ENCODE results near the gene DTHD1. TPM values are rescaled to one million over a fixed set of nuclear protein-coding genes. Genes with fewer than 3 reads are reported as not detected.

DTHD1 gene
- polyA plus RNA-seq, 1 donor = not detected

DNA sequence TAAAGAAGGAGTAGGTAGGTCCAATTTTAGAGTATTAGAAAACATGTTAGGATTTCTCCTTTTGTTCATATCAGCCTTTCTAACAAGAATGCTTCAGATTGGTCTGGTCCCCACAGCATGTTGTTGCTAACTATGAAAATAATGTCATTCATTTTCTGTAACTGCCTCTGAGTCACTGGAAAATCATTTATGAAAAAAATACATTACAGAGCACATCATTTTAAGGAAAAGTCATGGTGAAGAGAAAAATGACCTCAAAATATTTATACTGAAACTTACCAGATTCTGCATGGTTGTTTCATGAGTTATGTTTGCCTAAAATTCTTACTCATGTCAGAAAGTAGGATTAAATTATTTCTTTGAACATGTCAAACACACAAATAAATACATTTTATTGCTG, 35.2 kb downstream of the DTHD1 start:
- DNase-seq = no peak

DNA sequence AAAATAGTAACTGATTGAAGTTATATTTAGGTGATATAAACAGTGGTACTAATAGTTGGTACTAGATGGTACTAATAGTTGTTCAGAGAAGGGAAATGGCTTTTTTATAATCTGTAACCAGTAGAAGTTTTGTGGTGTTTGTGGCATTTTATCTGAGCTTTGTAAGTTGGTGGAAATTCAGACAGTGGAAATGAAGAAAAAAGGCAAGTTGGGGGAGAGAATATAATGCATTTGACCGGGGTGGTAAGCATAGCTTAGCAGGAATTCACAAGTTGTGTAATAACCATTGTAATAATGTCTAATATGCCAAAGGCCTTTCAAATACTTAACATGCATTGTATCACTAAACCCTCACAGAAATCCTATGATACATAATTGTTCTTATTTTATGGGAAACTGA, 36.3 kb downstream of the DTHD1 start:
- no peak for DNase-seq

DNA sequence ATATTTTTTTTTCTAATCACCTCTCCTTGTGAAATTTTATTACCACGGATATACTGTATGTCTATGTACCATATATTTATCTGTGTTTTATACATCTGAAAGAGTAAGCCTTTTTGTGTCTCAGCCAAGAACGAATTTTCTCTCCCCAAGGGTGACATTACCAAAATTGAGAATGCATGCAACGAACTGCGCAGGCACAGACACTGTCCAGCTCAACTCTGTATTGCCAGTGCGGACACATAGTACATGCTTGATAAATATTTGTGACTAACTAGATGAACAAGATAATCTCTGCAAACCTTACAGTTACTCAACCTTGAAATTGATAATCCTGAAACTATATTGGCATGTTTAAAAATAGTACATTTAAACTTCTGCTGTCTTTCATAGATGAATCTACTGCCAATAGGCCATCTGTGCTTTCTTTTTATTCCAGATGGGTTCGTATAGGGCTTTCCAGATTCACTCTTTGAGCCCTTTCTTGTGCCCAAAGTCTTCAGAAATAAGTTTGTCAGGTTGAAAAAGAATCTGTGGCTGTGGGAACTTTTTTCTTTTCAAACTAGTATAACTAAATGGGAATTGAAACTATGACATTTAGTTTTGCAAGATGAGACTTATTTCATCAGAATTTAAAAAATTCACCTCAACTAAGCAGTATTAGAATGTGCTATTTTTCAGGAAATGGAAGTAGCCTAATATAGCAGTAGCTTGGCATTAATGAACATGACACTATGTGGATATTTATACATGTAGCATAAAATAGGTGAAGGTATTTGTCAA, 38.9 kb downstream of the DTHD1 start:
- DNase-seq = no peak

DNA sequence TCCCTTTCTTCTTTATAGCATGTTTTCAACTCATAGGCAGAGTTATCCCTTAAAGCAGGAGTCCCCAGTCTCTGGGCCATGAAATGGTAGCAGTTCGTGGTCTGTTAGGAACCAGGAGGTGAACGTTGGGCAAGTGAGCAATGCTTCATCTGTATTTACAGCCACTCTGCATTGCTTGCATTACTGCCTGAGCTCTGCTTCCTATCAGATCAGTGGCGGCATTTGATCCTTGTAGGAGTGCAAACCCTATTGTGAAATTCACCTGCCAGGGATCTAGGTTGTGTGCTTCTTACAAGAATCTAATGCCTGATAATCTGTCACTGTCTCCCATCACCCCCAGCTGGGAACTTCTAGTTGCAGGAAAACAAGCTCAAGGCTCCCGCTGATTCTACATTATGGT, 39.8 kb downstream of the DTHD1 start:
- no peak for DNase-seq

DNA sequence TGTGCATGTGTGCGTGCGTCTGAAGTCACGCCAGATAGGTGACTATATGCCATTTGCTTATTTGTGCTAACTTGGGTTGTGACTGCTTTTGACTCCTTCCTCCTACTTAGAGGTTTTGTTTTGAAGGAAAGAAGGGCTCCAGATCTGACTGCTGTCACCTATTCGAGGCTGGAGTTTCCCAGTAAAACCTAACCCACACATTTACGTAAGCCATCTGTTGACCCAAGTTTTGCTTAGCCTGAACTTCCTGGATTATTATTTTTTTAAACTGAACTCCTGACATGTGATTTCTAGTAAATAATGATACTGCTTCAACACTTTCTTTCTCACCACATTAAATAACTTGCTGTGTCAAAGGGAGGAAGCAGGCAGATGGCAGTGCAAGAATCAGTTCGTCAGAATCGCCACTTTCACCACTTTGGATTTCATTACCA, 41.5 kb downstream of the DTHD1 start:
- no peak for DNase-seq

DNA sequence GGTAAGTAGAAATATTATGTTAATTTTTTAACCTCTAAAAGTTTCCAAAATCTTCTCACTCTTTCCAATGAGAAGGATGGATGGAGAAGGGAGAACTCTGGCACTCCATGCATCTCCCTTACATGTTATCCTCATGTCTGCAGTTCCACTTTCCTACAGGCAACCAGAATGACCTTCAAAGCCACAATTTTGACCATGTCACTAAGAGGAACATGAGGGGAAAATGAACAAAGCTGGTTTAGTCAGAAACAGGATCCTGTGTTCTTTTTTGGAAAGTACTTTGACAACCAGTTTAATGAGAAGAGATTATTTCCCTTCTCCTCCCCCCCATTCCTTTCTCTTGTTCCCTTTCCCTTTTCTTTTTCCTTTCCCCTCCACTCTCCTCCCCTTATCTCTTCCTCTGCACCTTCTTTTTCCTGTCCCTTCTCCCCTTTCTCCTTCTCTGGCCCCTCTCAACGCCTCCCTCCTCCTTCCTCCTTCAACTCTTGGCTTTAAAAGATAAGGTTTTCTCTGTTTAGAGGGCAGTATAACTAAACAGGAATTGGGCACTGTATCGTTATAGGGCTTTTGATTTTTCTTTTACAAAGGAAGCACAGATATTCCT, 42.5 kb downstream of the DTHD1 start:
- DNase-seq = no peak

DNA sequence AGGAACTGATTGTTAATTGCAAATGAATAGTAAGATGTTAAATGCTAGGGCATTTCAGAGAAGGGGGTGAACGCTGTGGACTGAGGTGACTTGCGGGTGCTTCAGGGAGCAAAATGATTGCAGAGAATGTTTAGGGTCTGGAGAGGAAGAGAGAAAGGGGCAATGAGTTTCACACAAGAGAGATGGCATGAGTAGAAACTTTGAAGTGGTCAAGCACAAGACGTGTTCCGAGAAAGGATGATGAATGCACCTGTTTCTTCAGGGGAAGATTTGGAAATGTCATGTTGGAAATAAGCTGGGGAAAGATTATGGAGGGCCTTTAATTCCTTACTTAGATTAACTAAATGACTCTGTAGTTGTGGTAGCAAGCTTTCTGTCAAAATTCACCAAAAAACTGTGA, 43.4 kb downstream of the DTHD1 start:
- DNase-seq = no peak

DNA sequence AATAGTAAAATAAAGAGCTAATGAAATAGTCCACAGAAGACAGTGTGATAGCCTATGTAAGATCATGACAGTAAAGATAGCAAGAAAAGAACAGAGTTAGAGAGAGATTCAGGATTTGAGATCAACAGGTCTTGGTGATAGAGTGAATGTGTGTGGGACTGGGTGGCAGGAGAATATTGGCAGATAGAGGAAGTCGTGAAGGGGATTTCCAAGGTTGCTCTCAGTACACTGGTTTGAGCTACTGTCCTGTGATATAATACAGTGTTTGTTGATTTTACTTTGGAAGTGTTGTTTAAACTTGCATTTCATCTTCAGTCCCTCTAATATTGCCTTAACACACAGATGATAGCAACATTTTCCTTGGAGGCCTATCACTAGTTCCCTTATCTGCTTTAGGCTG, 44.1 kb downstream of the DTHD1 start:
- no peak for DNase-seq

DNA sequence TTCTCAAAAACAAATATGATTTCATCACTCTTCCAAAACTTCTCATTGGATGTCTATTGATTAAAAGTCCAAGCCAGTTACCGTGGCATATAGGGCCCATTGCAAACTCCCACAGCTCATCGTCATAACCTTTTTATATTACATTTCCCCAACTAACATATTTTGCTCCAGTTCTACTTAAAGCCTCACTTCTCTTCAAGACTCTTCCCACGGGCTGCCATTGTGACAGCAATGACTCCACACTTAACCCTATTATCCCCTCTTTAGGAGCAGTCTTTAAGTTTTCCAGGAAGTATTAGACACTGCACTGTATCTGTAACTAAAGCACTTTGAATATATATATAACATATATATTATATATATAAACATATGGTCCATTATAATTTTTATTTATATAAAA, 44.5 kb downstream of the DTHD1 start:
- DNase-seq = no peak

DNA sequence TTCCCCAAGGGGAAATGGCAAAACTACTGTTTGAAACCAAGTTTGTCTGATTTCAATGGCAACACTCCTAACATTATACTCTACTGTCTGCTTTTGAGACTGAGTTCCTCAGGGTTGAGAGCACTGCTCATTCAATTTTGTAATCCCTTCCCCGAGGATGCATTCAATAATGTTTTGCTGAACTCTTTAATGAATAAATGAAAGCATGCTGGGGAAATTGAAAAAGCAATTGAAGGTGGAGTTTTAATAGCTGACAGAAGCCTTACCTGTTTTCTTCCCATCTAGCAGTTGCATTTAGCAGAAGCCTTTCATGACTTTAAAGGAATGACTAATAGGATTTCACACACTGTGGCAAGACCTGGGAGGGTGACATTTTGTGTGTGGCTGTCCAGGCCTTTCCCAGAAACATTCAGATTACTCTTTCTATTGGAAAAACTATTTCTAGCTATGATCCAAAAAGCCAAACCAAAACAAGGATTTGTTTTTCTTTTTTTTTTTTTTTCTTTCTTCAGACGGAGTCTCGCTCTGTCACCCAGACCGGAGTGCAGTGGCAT, 45.1 kb downstream of the DTHD1 start:
- DNase-seq = no peak

DNA sequence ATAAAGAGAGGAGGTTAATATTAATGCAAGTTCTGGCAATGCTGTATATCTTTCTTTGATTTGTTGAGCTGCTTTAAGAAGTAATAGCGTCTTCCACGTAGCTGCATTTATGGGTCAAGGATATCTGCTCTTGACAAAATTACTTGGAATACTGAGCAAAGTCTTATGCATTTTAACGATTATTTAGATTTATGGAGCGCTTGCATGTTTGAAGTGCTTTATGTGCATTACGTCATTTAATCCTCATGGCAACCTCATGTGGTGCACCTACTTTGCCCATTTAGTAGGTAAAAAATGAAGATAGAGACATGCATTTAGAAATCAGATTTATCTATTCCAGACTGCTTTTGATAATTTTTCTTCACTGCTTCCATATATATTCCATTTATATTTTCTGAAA, 46.0 kb downstream of the DTHD1 start:
- DNase-seq = no peak

DNA sequence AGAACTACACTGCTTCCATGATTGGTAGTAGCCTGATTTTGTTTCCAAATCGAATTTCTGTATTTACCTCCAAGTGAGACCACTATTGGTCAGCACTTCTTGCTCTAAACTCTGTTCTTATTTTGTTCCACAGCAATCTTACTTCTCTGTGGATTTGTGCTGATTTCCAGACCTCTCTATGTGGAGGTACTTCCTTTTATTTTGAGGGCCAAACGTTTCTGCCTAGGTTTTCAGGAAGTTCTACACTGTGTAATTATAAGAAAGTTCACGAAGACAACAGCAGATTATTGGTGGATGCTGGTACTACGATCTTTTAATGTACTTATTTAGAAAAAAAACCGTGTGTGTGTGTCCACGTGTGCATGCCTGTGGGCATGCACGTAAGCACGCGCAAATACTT, 46.7 kb downstream of the DTHD1 start:
- DNase-seq = no peak

DNA sequence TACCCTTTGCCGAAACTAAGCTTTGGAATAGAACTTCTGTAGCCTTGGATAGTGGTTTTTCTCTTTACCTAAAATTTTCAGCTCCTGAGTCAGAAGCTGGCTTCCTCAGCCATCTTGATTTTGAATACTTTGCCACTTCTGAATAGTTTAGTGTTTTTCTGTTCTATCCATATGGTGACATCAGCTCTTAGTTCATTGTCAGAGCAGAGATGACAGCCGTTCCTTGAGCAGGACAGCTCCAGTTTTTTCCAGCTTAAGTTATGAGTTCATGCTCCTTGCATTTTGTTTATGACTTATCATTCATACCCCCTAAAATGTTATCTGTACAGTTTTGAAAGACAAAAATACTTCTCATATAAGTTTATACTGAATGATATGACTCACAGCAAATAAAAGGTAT, 47.8 kb downstream of the DTHD1 start:
- DNase-seq = no peak

DNA sequence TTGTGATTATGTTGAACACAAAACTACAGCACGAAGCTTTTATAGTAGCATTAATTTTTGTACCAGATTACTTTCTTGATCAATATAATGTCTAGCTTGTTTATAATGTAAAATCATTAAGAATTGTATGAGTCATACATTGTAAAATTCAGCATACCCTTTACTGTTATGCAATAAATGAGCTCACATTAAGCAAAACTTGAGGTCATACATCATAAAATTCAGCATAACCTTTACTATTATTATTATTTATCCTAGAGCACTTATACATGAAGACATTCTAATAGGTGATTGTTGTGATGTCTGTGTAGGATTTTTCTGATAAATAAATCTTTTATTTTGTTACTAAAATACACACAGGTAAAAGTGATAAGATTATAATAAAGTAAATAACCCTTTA, 49.4 kb downstream of the DTHD1 start:
- DNase-seq = no peak

DNA sequence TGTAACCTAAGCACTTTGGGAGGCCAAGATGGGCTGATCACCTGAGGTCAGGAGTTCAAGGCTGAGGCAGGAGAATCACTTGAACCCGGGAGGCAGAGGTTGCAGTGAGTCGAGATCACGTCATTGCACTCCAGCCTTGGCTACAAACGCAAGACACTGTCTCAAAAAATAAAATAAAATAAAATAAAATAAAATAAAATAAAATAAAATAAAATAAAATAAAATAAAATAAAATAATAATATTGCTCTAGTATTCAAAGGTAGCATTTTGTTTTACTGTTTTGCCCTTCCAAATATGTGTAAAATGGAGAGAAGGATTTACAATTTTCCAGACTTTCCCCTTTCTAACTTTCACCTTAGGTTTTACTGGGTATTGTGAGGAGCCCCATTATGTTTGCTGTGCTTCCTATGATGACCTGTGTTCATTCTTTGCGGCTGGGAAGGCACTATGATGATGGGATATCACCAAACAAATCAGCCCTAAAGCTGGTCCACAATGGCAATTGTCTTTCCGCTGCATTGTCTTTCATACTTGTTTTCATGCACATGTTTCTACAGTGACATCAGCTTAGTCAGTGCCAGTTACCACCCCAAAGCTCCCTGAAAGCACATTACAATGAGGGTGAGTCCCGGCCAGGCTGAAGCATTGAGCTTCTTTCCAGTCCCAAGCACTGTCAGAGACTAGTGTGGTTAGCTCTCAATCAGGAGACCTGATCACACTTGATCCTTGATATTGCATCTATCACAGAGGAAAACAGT, 50.8 kb downstream of the DTHD1 start:
- no peak for DNase-seq

DNA sequence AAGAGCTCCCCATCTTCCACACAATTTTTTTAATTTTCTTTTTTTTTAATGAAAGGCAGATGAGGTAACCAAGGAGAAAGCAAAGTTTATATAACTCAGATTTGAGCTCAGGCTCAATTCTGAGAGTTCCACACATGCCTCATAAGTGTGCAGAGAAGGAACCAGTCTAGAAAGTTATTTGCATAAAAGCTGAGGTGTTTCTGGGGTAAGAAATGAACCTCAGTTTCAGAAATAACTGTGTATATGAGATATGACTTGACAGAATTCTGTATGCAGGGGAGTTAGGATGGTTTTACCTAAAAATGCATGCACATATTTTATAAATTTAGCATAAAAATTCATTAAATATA, 51.3 kb downstream of the DTHD1 start:
- DNase-seq = no peak

DNA sequence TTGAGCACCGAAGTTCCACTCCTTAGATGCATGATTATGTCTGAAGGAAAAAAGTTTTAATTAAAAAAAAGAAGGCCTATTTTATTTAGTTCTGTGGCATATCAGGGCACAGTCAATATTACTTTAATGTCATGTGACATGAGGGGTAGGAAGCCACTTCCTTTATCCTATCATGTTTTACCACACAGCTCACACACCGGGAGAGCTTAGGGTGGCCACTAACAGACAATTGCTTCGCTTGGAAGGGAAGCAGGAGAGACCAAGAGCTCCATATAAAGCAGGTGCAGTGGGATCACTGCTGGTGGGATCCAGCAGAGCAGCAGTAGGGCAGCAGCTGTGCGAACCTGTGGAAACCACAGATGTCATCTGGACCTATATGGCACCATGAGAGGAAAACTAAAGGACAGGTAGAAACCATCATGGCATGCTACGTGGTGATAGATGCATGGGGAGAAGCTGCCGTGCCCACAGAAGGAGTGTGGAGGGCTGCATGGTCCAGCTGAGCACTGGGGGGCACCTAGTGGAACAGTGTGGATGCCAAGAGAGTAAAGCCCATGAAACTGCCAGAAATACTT, 52.0 kb downstream of the DTHD1 start:
- DNase-seq = no peak

DNA sequence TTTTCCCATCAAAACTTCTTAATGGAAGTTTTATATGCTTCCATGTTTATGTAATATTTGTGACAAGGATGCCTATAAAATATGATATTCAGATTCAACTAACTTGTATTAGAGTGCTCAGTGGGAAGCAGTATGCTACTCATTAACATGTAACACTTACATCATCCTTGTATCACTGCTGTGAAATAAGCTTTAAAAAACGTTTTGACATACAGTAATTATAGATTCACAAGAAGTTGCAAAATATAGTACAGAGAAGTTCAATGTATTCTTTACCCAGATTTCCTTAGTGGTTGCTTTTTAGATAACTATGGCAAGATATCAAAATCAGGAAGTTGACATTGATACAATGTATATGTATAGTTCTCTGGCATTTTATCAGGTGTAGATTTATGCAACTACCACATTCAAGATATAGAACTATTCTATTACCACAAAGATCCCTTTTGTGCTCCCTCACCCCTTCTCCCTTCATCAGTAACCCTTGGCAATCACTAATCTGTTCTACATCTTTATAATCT, 56.3 kb downstream of the DTHD1 start:
- DNase-seq = no peak

DNA sequence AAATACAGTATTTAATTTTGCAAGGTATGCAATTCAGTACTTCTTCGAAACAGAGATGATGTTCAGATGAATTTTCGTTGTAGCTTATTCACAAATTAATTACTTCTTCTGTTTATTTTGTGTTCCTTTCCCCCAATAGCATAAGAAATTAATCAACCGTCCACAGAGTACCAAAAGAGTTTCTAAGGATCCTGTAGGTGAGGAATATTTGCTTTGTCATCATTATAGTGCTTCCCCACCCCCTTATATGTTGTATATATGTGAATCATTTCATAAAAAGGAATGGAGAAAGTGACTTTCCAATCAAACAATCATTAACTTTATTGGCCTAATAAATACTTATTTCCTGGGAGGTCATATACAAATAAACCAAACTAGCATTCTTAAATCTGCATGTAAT, 57.6 kb downstream of the DTHD1 start:
- no peak for DNase-seq

DNA sequence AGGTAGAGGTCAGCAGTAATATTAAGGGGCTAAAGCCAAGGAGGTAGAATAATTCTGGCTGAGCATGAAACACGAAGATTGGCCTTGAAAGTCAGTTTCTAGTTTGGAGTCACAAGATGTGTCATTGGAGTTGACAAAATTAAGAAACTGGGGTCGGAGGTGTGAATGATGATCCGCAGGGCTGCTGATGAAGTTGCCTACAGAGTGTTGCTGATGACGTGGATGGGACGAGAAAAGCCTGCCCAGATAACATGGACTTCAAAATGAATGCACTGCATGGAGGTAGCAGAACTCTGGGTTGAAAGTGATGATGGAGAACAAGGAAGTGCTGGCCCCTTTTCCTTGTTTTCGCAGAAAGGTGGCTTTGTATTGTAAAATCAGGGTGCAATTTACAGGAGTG, 60.5 kb downstream of the DTHD1 start:
- no peak for DNase-seq

DNA sequence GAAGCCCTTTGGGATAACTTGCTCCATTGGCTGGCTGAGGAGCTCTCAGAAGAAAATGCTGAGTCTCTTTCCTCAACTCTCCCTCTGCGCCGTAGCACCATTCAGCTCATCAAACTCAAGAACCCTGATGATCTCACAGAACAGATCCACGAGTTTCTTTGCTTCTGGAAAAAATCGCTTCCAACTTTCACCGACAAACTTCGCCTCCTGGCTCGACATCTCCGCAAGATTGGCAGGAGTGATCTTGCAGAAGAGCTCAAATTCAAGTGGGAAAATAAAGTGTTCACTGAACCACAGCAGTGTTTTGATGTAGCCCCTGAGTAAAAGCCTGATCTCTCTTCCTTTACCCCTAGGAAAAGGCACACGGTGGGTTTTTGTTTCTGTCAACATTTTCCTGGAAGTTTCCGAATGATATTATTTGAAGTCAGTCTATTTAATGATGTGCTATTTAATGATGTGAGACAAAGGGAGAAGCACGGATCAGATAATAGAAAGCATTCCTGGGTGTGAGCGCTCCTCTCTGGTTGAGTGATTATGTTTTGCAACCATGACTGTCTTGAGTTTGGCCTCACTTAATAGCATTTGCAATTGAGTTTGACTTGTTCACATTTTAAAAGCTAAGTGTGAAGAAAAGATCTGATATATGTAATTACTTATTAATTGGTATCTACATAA, 62.2 kb downstream of the DTHD1 start:
- no peak for DNase-seq

DNA sequence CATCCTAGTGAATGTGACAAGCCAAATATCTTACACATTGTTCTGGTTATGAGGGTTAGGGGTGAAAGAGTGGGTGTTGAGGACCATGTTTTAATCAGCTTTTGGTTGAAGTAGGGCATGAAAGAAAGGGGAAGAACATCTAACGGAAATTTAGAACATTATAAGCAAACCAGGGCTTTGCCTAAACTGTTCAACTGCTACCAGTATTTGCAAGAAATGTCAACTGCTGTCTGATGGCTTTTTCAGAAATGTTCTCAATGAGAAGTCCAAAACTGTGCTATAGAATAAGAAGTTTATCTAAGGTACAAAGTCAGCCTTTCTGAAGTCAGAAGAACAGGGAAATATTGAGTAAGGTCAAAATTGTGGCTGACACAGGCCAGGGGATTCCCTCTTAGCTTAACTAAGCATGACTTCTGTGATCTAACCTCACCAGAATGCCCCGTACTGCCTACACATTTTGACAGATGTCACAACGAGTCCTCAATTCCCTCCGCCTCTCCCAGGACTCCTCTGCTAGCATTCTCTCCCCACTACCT, 67.1 kb downstream of the DTHD1 start:
- DNase-seq = no peak

Measured in hindlimb muscle (tissue), 1 donor.